PC-3 (cell line): ENCODE data around the gene FBLN1. TPM values are rescaled to one million over a fixed set of nuclear protein-coding genes. Genes with fewer than 3 reads are reported as not detected.

Experiments used
- ATAC-seq: fragments of 200-7000 bp; cut with Tn5 transposase; 2 replicates; pipeline ENCODE4 v1.9.1; 2020; ENCODE audit warnings: mild to moderate bottlenecking, moderate library complexity
- BruUV-seq: library from RNA; stranded (reverse); fragments of 400-500 nt; replicated peaks from 2 replicates; lab custom pipeline; 2021; lab: Mats Ljungman, UMichigan
- CTCF ChIA-PET: fragments of 300-600 bp; sonication (Branson Sonifier 250); formaldehyde crosslinking; loops from one replicate; lab custom pipeline; 2022; ENCODE audit warnings: antibody characterized with exemption; lab: Charles Lee
- POLR2A ChIA-PET: fragments of 300-600 bp; sonication (Branson Sonifier 250); formaldehyde crosslinking; loops from one replicate; lab custom pipeline; 2022; ENCODE audit warnings: antibody characterized with exemption; ENCODE audit not compliant: unreplicated experiment; lab: Charles Lee
- DNase-seq: peaks from one replicate; pipeline ENCODE4 v3.0.0-alpha.2; 2015
- H2AFZ ChIP-seq: fragments of 300-600 bp; sonication (generic); 2 replicates; pipeline ENCODE4 v1.6.0; 2016; ENCODE audit warnings: antibody characterized with exemption, low read length
- H3F3A ChIP-seq: fragments of 300-600 bp; sonication (generic); one replicate; pipeline ENCODE4 v1.6.0; 2017; ENCODE audit warnings: antibody characterized with exemption, low read length, control low read depth, mild to moderate bottlenecking; ENCODE audit not compliant: unreplicated experiment
- H3K27ac ChIP-seq: fragments of 300-600 bp; sonication (generic); 2 replicates; pipeline ENCODE4 v1.5.1; 2016; ENCODE audit warnings: mild to moderate bottlenecking, low read length
- H3K27me3 ChIP-seq: fragments of 300-600 bp; sonication (generic); 2 replicates; pipeline ENCODE4 v1.6.1; 2016; ENCODE audit warnings: low read length, mixed read lengths
- H3K36me3 ChIP-seq: fragments of 300-600 bp; sonication (generic); 2 replicates; pipeline ENCODE4 v1.6.1; 2016; ENCODE audit warnings: low read depth, mixed run types, low read length, mixed read lengths
- H3K4me1 ChIP-seq: fragments of 300-600 bp; sonication (generic); 2 replicates; pipeline ENCODE4 v1.5.1; 2016; ENCODE audit warnings: low read length; ENCODE audit not compliant: insufficient read depth
- H3K4me2 ChIP-seq: fragments of 300-600 bp; sonication (generic); 2 replicates; pipeline ENCODE4 v1.6.0; 2016; ENCODE audit warnings: low read length
- H3K4me3 ChIP-seq: fragments of 300-600 bp; sonication (generic); 2 replicates; pipeline ENCODE4 v1.5.1; 2016; ENCODE audit warnings: mild to moderate bottlenecking, low read length, mixed read lengths
- H3K79me2 ChIP-seq: fragments of 300-600 bp; sonication (generic); 2 replicates; pipeline ENCODE4 v1.6.1; 2017; ENCODE audit warnings: low read length, mixed read lengths
- H3K9ac ChIP-seq: fragments of 300-600 bp; sonication (generic); 2 replicates; pipeline ENCODE4 v1.6.0; 2016; ENCODE audit warnings: mild to moderate bottlenecking, low read length
- H3K9me2 ChIP-seq: fragments of 300-600 bp; sonication (generic); replicated peaks from 2 replicates; pipeline ENCODE4 v1.6.1; 2016; ENCODE audit warnings: mixed run types, low read length, mixed read lengths
- H3K9me3 ChIP-seq: fragments of 300-600 bp; sonication (generic); 2 replicates; pipeline ENCODE4 v1.6.1; 2016; ENCODE audit warnings: low read length, mixed read lengths
- H4K20me1 ChIP-seq: fragments of 300-600 bp; sonication (generic); 2 replicates; pipeline ENCODE4 v1.6.1; 2016; ENCODE audit warnings: low read length, mixed read lengths
- CTCF ChIP-seq: fragments of 300-600 bp; sonication (generic); conservative IDR thresholded peaks from 2 replicates; pipeline ENCODE4 v1.5.1; 2017; ENCODE audit warnings: antibody characterized with exemption, low read depth, mild to moderate bottlenecking, low read length
- EZH2 ChIP-seq: fragments of 300-600 bp; sonication (generic); IDR thresholded peaks from one replicate; pipeline ENCODE4 v1.6.1; 2017; ENCODE audit warnings: antibody characterized with exemption, mild to moderate bottlenecking, low read length; ENCODE audit not compliant: unreplicated experiment
- EZH2phosphoT487 ChIP-seq: fragments of 300-600 bp; sonication (generic); IDR thresholded peaks from 2 replicates; pipeline ENCODE4 v1.6.1; 2018; ENCODE audit warnings: mild to moderate bottlenecking, antibody characterized with exemption, low read length, borderline replicate concordance
- intact Hi-C: fragments of 100-400 bp; cut with micrococcal nuclease; formaldehyde crosslinking; loops from 2 replicates; pipeline ENCODE4 v1.9.0; 2023
- total RNA-seq: library from RNA; depleted of rRNA; stranded (reverse); fragments of >200 nt; gene quantifications from 2 replicates; pipeline ENCODE4 v1.2.3, GENCODE V29; 2014

The FBLN1 gene
- total RNA-seq, 1 experiment from 2014 or later = 13.4 TPM

GRCh38 chr22:45626198-45626651 is 123.5 kb downstream of the FBLN1 start:
- no peaks in the 10 kb centered on the region for H4K20me1 ChIP-seq
- CTCF ChIA-PET = no interaction called here
- no peaks in the 10 kb centered on the region; the same call in 1 of the 2 replicates for H3K36me3 ChIP-seq
- peak overlapping the region; percentile 82 for H3K4me2 ChIP-seq
- peak; percentile 94 for DNase-seq
- POLR2A ChIA-PET = no interaction called here
- H3K9ac ChIP-seq = peak overlapping the region; percentile 81
- H3K27me3 ChIP-seq = no peaks in the 10 kb centered on the region
- BruUV-seq = no TSS peak
- ATAC-seq = peak; percentile 98
- H3K9me3 ChIP-seq = no peaks in the 10 kb centered on the region
- H3K79me2 ChIP-seq = peaks cover 11% of the 10 kb centered on the region
- peak overlapping the region; percentile 59 for H3K4me3 ChIP-seq
- intact Hi-C loops = no loop called here
- no peak for TF ChIP-seq EZH2
- no peak for TF ChIP-seq EZH2phosphoT487
- TF ChIP-seq CTCF = no peak
- H2AFZ ChIP-seq = peak overlapping the region; percentile 61
- H3F3A ChIP-seq = no peaks in the 10 kb centered on the region
- no peaks in the 10 kb centered on the region for H3K9me2 ChIP-seq
- peaks cover 17% of the 10 kb centered on the region for H3K4me1 ChIP-seq
- H3K27ac ChIP-seq = peak overlapping the region; percentile 87

DNA sequence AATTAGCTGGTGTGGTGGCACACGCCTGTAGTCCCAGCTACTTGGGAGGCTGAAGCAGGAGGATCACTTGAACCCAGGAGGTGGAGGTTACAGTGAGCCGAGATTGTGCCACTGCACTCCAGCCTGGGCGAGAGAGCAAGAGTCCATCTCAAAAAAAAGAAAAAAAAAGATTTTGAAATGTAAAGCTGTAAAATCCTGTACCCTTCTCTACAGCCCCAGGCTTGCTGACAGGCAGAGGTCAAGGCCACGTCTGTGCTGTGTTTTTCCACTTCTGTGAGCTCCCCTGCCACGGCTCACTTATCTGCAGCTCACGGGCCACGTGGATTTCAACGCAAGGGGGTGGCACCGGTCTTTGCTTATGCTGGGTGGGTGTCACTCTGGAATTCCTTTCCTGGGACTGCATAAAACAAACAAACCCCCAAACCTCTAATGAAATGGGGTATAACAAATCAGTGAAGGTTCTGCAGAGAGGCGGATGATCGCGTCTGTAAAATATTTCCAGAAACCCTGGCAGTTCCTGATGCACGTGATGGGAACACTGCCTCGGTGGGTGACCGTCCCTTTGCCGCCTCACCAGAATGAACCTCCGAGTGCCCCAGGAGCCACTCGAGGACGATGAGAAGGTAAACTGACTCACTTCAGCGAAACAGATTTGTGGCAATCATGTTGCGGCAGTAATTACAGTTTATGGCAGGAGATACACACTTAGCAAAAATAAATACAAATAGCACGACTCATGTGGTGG is 125.0 kb downstream of the FBLN1 start:
- POLR2A ChIA-PET = no interaction called here
- TF ChIP-seq CTCF (no peak), EZH2 (no peak), EZH2phosphoT487 (no peak)
- Histone ChIP-seq H3K4me1 (peaks cover 17% of the 10 kb centered on the region), H3K9me2 (no peaks in the 10 kb centered on the region), H3K27me3 (no peaks in the 10 kb centered on the region), H3K4me2 (no peak overlapping the region), H3K79me2 (peaks cover 11% of the 10 kb centered on the region), H2AFZ (no peak overlapping the region), H4K20me1 (no peaks in the 10 kb centered on the region), H3K9me3 (no peaks in the 10 kb centered on the region), H3K4me3 (no peak overlapping the region), H3F3A (no peaks in the 10 kb centered on the region), H3K9ac (no peak overlapping the region), H3K27ac (no peak overlapping the region), H3K36me3 (no peaks in the 10 kb centered on the region; the same call in 1 of the 2 replicates)
- DNase-seq (no peak), ATAC-seq (no peak)
- CTCF ChIA-PET = no interaction called here
- BruUV-seq = no TSS peak
- intact Hi-C loops = no loop called here

DNA sequence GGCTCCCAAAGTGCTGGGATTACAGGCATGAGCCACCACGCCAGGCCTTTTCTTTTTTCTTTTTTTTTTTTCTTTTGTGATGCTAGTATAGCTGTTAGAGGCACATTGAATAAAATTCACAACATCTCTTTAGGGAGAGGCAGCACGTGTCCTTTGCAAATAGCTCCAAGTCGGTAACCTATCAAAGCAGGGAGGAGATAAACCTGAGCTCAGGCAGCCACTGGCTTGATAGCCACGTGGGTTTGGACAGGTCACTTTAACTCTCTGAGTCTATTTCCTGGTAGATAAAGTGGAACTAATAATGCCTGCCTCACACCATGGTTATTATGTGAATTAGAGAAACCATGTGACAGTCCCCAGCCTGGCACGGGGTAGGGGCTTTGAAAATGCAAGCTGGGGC is 125.8 kb downstream of the FBLN1 start:
- Histone ChIP-seq H2AFZ (no peak overlapping the region), H3K36me3 (no peaks in the 10 kb centered on the region; the same call in 1 of the 2 replicates), H3K4me1 (peaks cover 17% of the 10 kb centered on the region), H3K9me2 (no peaks in the 10 kb centered on the region), H3K79me2 (peaks cover 11% of the 10 kb centered on the region), H3K9me3 (no peaks in the 10 kb centered on the region), H3K27me3 (no peaks in the 10 kb centered on the region), H3K9ac (no peak overlapping the region), H3K27ac (no peak overlapping the region), H3K4me3 (no peak overlapping the region), H4K20me1 (no peaks in the 10 kb centered on the region), H3K4me2 (no peak overlapping the region), H3F3A (no peaks in the 10 kb centered on the region)
- intact Hi-C loops = no loop called here
- DNase-seq = no peak
- no peak for TF ChIP-seq EZH2
- CTCF ChIA-PET = interaction anchor here (0.6 kb wide), 1 partner anchor 79 kb away, joined by 3 read pairs; no protein-coding TSS in a partner anchor
- POLR2A ChIA-PET = no interaction called here
- no peak for ATAC-seq
- BruUV-seq = no TSS peak
